Measurements from ENCODE around the gene FASTK. TPM values are rescaled to one million over a fixed set of nuclear protein-coding genes. Genes with fewer than 3 reads are reported as not detected.

The FASTK gene
- total RNA-seq, 1 experiment from 2014 or later = 86.4 TPM

- POLR2A ChIA-PET = interaction anchor here (0.6 to 1.7 kb wide), 11 partner anchors 9 to 187 kb away, joined by 3 to 11 read pairs (median 5); partner anchors contain the start of genes ABCB8, AGAP3, FASTK and TMUB1
- peaks cover 66% of the 10 kb centered on the region for H3K79me2 ChIP-seq (ENCODE audit: insufficient read depth, low read length)
- TF ChIP-seq POLR2A (IDR thresholded peaks at IDR 0.05; ENCODE audit: borderline replicate concordance, extremely low read depth, insufficient read depth, insufficient read length) (no peak), CBX3 (IDR thresholded peaks at IDR 0.05; ENCODE audit: low read depth) (no peak), TCF7L2 (IDR thresholded peaks at IDR 0.05; ENCODE audit: borderline replicate concordance, extremely low read depth, insufficient read depth, insufficient read length) (no peak), SRF (IDR thresholded peaks at IDR 0.05; ENCODE audit: low read depth) (no peak), ZBTB33 (IDR thresholded peaks at IDR 0.05; ENCODE audit: extremely low read depth, insufficient replicate concordance, low read length) (no peak), POLR2AphosphoS5 (IDR thresholded peaks at IDR 0.05; ENCODE audit: low read depth, low read length) (no peak), ELF1 (IDR thresholded peaks at IDR 0.05; ENCODE audit: borderline replicate concordance, low read depth) (no peak), FOSL1 (IDR thresholded peaks at IDR 0.05; ENCODE audit: low read depth) (no peak), EGR1 (IDR thresholded peaks at IDR 0.05; ENCODE audit: low read depth) (no peak), SP1 (IDR thresholded peaks at IDR 0.05; ENCODE audit: low read depth) (no peak), EZH2 (IDR thresholded peaks at IDR 0.05) (no peak)
- TF ChIP-seq, protein P1, sequence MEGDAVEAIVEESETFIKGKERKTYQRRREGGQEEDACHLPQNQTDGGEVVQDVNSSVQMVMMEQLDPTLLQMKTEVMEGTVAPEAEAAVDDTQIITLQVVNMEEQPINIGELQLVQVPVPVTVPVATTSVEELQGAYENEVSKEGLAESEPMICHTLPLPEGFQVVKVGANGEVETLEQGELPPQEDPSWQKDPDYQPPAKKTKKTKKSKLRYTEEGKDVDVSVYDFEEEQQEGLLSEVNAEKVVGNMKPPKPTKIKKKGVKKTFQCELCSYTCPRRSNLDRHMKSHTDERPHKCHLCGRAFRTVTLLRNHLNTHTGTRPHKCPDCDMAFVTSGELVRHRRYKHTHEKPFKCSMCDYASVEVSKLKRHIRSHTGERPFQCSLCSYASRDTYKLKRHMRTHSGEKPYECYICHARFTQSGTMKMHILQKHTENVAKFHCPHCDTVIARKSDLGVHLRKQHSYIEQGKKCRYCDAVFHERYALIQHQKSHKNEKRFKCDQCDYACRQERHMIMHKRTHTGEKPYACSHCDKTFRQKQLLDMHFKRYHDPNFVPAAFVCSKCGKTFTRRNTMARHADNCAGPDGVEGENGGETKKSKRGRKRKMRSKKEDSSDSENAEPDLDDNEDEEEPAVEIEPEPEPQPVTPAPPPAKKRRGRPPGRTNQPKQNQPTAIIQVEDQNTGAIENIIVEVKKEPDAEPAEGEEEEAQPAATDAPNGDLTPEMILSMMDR (IDR thresholded peaks at IDR 0.05 in 2 of 3, conservative IDR thresholded peaks at IDR 0.05 in 1 of 3; ENCODE audit: borderline replicate concordance in 1 of 3, insufficient read depth in 1 of 3, low read depth in 2 of 3, low read length in 2 of 3) = no peak
- TF ChIP-seq, protein P2, sequence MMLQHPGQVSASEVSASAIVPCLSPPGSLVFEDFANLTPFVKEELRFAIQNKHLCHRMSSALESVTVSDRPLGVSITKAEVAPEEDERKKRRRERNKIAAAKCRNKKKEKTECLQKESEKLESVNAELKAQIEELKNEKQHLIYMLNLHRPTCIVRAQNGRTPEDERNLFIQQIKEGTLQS (IDR thresholded peaks at IDR 0.05) = no peak
- H3K9me3 ChIP-seq (ENCODE audit: control insufficient read depth in 1 of 2, insufficient read depth in 1 of 2, low read depth in 1 of 2, low read length in 2 of 2) = no peaks in the 10 kb centered on the region
- H2AFZ ChIP-seq (ENCODE audit: low read depth, low read length, poor library complexity, severe bottlenecking) = no peak overlapping the region
- intact Hi-C loops (cut with micrococcal nuclease) = loop anchor here (1.0 kb wide), 1 partner anchor 21 kb away; the partner anchor contains the start of gene TMUB1
- no peaks in the 10 kb centered on the region for H3K27me3 ChIP-seq (ENCODE audit: insufficient read depth, low read length)
- DNase-seq (ENCODE audit: low read depth, low spot score) = peak; percentile 81
- peak overlapping the region; percentile 81 to 90 for H3K4me3 ChIP-seq (replicated peaks in 1 of 2; ENCODE audit: low read depth in 1 of 2, low read length in 2 of 2)
- peak overlapping the region; percentile 95 for H3K4me2 ChIP-seq (ENCODE audit: low read length)
- H3K27ac ChIP-seq (ENCODE audit: low read depth, low read length) = peak overlapping the region; percentile 87
- peak overlapping the region; percentile 91 for H3K9ac ChIP-seq (ENCODE audit: low read length)
- no peaks in the 10 kb centered on the region for H4K20me1 ChIP-seq (ENCODE audit: insufficient read depth)
- no TSS peak for BruUV-seq (replicated peaks)
- CTCF ChIA-PET = interaction anchor here (0.7 to 2.1 kb wide), 6 partner anchors 14 to 53 kb away, joined by 3 to 8 read pairs (median 4); partner anchors contain the start of gene ABCB8
- H3K36me3 ChIP-seq (ENCODE audit: control insufficient read depth in 1 of 2, insufficient read depth in 2 of 2, low read length in 2 of 2) = peaks cover 17 to 21% of the 10 kb centered on the region in 2 experiments
- H3K9me2 ChIP-seq (ENCODE audit: insufficient read depth) = no peaks in the 10 kb centered on the region
- peak; percentile 34 for ATAC-seq
- RAD21 ChIA-PET (ENCODE audit: low non-redundant PET in 1 of 2, low total read pairs in 2 of 2, uncharacterized antibody in 2 of 2, unreplicated experiment in 2 of 2) = interaction anchor here in 1 of 2 experiments (0.6 to 1.4 kb wide), 4 partner anchors 16 to 51 kb away, joined by 3 to 6 read pairs (median 4); partner anchors contain the start of genes ABCB8 and AGAP3
- peaks cover 22 to 45% of the 10 kb centered on the region in 2 experiments for H3K4me1 ChIP-seq (ENCODE audit: control insufficient read depth in 1 of 2, insufficient read depth in 2 of 2, low read length in 2 of 2)
Observed at GRCh38 chr7:151062399-151063211, 18.0 kb downstream of the FASTK start.

All from HCT116 (cell line).